CD8-positive, alpha-beta memory T cell (primary cell): ENCODE data around the gene SULT1C3. TPM values are rescaled to one million over a fixed set of nuclear protein-coding genes. Genes with fewer than 3 reads are reported as not detected.

ENCODE experiments used
- polyA plus RNA-seq: library from polyadenylated mRNA; unstranded; fragments of 300-500 nt; fragmentation: Illumina TruSeq; gene quantifications from one replicate; pipeline ENCODE4 v1.2.3, GENCODE V29; 2021
- total RNA-seq, 2 experiments: library from RNA; stranded (reverse); gene quantifications; one replicate each; pipeline ENCODE4 v1.2.3, GENCODE V29; 2021

The SULT1C3 gene
- total and polyA plus RNA-seq, 3 experiments from 2014 or later = not detected

Other genes starting within 250 kb of the SULT1C3 start
- not detected for gene SULT1C2, start 48.9 kb downstream of the SULT1C3 start, total RNA-seq
- gene SULT1C2, start 48.9 kb downstream of the SULT1C3 start, polyA plus RNA-seq = not detected
- not detected for gene SULT1C4, start 138.0 kb downstream of the SULT1C3 start, total RNA-seq
- gene SULT1C4, start 138.0 kb downstream of the SULT1C3 start, polyA plus RNA-seq = not detected
- 10 to 100 TPM; 40.9 to 49.0 TPM for gene GCC2, start 209.2 kb downstream of the SULT1C3 start, total RNA-seq
- gene GCC2, start 209.2 kb downstream of the SULT1C3 start, polyA plus RNA-seq = 92.9 TPM